GM21390 (cell line): ENCODE measurements around the gene LIFR.

Experiments used
- ATAC-seq: cut with Tn5 transposase; IDR thresholded peaks from one replicate; pipeline ENCODE4 v1.9.1; 2021; ENCODE audit not compliant: unreplicated experiment

The LIFR gene

DNA sequence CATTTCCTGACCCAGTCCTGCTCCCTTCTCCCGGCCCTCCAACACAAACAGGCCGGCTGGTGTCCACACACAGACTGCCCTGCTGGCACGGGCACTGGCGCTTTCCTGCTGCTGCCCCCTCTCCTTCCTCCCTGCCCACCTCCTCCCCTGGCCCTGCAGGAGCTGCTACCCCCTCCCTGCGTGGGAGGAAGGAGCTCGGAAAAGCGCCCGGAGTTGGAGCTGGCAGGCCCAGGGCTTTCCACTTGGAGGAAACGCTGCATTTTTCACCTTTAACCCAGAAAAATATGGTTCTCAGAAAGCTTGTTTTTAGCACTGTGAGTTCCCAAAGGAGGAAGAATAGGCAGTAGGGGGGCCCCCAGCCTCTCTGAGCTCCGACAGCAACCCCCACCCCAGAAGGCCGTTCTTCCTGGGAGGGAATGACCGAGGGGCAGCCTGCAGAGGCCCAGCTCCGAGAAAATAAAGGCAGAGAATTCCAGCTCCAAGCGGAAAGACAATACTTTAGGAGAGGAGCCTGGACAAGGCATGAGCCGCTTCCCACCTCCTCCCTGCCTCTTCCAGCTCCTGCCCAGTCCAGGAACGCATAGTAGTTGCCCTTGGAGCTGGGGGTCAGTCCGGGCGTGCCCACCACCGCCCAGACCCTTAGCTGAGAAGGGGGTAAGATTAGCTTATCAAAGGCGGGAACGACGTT lies 88.9 kb downstream of the LIFR start:
- ATAC-seq, result no peak

DNA sequence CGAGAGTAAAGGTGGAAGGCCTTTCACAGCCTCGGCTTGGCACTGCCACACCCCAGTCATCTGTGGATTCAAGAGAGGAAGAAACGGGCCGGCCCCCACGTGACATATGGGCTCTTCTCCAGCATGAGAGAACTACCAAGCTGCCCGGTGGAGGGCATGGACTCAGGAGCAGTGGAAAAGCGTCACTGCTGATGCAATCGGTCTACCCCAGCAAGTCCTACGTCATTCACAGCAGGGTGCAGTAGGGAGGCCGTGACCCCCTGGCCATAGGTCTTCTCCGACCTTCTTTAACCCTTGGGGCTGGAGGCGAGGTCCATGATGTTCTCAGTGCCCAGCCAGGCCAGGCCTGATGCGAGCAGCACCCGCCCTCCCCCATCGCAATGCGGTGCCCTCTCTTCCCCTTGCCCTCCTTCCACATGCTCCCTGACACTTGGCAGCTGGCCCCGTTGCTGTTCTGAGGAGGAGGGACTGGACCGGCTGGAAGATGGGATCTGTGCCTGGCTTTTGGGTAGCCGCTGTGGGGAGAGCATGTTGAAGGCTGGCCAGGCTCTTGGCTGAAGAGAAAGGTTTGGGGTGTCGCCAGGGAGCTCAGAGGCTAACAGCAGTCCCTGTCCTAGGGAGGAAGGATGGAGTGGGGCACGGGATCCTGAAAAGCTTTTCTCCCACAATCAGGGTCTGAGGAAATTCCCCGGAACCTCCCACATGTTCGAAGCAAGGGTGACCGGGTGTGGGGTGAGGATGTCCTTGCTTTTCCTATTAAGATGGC lies 89.8 kb downstream of the LIFR start:
- no peak for ATAC-seq

DNA sequence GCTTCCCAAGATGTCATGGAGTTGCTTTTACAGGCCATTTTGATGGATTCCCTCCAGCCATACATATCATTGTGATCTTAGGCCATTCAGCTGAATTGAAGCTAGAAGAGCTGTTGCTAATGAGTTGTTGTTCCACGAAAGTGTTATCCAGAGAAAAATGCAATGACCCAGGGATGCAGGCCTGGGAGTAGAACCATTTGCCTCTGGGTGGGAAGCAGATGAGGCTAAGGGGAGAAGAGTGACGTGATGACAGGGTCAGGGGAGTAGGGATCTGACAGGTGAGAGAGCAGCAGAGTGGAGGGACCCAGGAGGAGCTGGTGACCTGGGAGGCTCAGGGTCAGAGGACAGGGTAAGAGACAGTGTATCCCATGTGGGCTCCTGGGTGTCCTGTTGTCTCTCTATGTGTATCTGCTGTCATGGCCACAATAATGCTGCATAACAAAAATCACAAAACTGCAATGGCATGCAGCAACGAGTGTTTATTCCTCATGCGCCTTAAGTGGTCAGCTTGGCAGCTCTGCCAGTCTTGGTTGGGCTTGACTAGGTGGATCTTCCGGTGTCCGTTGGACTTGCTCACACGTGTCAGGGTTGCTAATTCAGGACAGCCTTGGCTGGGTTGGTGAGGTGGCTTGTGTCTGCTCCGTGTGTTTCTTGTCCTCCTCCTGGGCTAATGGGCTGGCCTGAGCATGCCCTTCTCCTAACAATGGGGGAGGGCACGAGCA lies 90.6 kb downstream of the LIFR start:
- ATAC-seq, result no peak

DNA sequence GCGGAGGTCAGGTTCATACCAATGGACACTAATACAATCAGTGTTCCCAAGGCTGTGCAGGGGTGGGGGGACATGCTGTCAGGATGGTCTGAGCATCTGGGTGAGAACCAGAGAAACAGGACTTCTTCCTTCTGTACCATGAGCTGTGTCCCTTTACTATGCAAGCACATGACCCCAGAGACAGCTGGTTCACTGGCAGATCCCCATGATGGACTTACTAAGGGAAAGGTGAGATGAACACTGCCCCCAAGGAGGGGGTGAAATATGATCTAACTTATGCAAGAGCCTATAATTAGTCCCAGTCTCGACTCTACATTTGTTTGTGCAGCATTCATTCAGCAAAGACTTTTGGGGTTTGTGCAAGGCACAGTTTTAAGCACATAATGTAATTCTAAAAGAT lies 91.4 kb downstream of the LIFR start:
- no peak for ATAC-seq

DNA sequence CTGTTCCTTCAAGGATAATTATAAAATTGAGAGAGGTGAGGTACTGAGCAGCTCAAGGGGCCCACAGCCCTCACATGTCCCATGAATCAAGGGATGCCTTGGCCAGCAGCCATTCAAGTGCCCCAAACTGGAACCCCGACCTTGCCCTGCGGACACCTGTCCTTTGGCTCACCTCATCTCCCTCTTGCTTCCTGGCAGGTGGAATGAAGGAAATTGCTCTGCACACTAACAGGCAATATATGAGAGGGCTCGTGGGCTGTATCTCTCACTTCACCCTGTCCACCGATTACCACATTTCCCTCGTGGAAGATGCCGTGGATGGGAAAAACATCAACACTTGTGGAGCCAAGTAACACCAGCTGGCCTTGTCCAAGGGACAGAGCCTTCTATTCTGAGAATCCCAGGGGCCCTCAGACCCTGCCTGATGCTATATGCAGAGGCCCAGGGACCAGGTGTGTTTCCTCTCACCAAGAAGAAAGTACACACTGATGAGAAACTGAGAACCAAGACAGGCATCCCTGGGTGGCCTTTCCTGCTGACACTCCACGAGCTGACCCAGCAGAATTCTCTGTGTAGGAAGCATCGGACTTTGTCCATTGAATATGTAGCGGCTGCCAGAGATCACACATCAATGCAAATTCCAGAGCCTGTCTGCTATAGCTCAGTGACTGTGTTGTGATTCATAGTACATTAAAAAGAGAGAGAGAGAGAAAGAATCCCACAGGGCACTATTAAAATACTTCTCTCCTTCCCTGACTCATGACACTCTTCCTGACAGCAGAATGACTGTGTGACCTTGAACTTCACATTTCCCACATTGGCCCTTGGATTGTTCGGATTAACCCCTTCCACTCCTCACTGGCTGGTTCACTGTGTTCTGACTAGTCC lies 92.6 kb downstream of the LIFR start:
- no peak for ATAC-seq

DNA sequence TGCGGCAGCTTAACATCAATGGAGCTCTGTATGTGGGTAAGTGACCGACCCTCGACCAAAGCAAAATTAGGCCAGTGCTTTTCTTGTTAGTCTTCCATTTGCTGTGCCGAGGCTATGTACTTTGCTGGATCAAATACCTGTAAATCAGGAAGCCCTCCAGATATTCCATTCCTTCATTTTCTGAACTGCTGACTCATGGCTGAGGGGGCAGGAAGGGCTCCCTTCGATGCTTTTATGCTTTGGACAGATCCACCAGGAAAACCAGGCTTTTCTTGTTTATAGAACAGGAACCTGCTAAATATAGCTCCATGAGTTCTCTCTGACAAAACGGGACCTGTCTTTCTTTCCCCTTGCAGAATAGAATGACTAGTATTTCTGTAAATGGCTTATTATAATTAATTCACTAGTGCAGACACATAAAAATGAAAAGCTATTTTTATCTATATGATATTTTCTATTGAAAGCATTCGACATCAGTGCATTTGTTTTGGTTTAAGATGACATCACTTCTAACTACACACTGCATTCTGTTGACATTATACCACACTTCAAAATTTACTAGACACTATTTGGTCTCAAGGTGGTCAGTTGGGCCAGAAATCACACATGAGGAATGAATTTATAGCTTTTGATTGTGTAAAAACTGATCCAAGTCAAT lies 93.3 kb downstream of the LIFR start:
- no peak for ATAC-seq

DNA sequence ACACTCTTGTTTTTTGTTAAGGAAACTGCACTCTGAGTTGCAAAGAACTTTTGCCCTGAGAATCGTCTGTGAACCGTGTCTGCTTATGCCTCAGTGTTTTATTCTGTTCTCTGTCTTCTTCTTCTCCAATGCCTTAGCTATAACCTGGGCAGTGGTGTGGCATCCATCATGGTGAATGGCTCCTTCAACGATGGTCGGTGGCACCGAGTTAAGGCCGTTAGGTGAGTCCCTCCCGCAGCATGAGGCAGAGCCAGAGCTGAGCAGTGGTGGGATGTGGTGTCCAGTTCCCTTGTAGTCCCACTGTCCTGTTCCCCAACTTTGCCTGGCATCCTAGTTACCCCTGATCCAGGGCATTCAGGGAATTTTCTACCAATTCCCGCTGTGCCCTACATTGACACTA lies 98.3 kb downstream of the LIFR start:
- no peak for ATAC-seq

DNA sequence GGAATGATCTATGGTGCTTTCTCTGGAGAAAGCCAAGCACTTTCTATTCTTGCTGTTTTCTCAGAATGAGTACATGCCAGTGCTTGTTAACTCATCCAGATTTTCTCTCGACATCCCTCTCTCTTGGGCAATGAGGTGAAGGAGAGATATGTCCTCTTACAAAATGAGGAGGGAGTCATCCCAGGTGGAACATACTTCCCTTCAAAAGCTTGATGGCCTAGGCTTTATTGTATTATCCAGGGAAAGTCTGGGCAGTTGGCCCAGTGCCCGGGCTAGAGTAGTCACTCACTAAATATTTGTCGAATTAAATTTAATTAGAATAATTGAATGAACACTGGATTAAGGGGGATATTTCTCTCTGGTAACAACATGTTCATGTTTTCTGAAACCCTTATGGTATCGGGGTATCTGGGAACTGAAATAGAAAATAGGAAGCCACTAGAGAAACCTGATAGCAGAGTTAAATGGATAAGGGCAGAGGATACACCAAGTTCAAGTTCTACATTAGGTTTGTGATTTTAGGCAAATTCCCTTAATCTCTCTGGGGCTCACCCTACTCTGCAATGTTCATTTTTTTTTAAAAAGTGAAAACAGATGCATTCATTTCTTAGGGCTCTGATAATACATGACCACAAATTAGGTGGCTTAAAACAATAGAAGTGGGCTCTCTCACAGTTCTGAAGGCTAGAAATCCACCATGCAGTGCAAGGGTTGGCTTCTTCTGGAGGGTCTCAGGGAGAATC lies 99.6 kb downstream of the LIFR start:
- no peak for ATAC-seq

DNA sequence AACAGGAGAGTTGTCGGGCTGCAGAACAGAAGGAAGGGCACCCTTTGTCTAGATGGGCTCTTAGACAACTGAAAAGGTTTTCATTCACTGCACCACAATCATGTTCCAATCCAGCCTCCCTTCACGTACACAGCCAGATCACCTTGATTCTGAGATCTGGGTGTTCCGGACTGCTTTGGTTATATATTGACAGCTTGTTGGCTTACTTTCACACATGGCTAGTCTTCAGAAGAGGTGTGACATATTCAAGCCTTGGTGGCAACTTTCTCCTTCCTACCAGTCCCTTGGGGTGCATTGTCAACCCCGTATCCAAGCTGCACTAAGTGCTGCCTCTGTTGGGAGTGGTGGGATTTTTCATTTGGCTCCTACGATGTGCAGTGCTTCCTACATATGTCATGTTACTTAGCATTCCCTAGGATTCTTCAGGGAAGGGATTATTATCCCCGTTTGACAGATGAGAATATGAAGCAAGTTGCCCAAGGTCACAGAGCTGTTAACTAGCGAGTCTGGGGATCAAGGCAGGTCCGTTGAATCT lies 100.6 kb downstream of the LIFR start:
- ATAC-seq, result no peak

DNA sequence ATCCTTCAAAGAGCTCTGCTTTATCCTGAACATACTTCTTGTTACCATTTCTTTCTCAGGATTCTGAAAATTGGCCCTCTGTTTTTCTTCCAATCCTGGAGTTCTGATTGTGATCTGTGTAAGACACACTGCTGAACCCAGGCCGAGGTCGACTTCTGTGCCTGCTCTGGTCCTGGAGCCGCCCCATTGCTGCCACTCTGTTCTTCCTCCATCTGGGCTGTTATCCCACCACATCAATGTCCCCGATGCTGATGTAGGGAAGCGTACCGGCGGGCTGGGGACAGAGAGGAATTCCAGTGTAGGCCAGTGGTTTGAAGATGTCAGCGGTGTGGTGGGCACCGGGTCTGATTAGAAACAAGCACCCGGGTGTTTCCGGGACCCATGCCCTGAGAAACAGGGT lies 102.5 kb downstream of the LIFR start:
- peak; percentile 1 for ATAC-seq

DNA sequence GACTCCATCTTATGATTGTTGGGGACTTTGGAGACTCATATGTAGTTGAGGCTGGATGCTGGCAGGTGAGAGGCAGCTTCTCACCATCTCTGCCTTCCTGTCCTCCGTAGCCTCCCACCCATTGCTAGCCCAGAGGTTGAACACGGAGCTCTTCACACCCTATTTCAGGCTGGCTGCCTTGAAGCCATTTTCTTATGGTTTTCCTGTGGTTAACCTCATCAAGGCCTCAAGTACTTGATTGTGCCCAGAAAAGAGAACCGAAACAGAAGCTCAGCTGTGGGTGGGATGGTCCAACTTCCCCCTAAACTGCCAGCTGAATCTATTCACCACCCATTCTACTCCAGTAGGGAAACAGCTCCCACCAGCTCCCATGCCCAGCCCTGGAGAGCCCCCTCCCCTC lies 102.9 kb downstream of the LIFR start:
- ATAC-seq, result peak; percentile 99

DNA sequence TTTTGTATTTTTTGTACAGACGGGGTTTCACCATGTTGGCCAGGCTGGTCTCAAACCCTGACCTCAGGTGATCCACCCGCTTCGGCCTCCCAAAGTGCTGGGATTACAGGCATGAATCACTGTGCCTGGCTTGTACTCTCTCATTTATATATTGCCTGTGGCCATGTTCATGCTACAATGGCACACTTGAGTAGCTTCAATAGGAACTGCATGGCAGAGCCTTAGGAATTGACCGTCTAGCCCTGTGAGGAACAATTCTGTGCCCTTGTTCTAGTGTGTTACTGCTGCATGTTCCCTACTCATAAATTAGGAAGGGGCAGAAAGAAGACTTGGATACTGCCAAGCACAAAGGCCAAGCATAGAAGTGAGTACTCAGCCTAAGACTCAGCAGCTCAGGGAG lies 104.2 kb downstream of the LIFR start:
- no peak for ATAC-seq

DNA sequence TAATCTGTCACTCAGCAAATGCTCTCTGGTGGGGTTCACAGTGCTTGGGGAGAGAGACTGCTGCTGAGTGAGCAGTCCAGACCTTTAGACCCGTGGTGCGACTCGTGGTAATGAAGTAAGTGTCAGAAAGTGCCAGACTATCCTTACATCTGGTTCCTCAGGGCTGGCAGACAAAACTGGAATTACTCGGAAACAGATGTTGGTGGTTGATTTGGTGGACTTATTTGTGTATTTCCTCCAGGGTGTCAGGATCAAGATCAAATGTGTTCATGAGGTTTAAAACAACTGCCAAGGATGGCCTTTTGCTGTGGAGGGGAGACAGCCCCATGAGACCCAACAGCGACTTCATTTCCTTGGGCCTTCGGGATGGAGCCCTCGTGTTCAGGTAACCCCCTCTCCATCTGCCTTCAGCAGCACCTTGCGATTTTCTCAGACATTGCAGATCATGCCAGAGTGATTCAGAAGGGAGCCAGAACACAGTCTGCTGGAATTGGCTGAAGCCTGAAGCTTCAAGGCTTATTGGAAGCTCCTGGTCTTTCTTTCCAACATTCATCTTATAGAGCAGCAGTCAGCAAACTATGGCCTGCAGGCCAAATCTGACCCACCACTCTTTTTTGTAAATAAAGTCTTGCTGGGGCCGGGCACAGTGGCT lies 105.2 kb downstream of the LIFR start:
- ATAC-seq, result no peak

DNA sequence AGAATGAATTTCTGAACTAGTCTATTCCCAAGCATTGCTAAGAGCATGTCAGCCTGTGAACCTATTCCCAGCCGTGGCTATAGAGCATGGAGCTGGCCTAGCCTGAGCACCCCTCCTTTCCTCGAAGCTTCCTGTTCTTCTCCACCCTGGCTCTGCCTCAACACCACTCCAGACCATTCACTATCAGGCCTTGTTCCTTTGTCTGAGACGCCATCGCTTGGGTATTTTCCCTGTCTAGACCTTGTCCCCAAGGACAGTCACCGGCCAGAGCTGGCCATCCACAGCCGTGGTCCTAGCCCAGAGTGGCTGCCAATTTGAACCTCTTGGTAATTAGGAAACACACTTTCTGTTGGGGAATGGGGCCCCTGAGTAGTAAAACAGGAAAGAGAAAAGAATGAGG lies 105.8 kb downstream of the LIFR start:
- ATAC-seq, result no peak

DNA sequence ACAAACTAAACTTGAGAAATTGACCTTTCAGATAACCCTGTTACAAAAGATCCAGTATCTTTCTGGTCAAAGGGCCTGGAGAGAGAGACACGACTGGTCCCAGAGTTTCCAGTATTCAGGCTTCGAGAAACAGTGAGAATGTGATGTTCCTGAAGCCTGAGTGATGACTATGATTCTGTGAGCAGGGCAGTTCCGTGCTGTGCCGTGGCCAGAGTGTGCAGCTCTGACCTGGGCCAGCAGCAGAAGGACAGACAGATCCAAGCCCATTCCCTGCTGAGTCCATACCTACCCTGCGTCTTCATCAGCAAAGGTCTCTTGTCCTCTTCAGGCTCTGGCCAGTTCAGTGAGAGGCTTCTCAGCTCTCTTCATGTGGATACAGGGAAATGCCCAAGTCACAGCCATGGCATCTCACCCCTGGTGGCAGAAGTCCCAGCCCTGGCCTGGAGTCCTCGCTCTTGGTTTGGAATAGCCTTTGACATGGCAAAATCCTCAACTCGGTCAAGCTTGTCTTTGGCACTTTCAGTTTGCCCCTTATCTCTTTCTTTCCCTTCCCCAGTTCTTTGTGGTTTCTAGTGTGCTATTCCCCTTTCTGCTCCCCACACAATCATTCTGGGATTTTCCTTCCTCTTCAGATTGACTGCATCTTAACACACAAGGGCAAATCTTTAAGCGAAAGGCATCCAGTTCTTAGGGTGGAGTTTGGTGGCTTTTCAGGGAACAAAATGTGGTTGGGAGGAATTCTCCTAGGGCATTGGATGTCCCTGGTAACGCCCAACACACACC lies 107.7 kb downstream of the LIFR start:
- ATAC-seq, result no peak

DNA sequence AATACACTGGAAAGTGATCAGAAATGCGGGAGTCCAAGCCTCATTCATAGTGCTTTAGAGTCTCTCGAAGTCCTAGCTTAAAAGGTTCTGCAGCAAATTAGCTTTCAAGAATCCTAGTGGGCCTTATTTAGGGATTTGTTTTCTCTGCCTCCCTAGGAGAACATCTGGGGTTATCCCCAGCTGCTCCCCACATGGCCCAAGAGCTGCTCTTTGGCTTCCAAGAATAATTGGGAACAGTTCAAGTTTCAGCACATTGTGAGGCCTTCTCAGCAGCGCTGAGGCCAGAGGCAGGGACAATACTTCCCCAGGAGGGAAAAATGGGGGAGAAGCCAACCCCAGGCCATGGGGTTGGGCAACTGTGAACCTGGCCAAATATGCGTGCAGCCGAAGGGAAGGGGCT lies 108.7 kb downstream of the LIFR start:
- ATAC-seq, result no peak

DNA sequence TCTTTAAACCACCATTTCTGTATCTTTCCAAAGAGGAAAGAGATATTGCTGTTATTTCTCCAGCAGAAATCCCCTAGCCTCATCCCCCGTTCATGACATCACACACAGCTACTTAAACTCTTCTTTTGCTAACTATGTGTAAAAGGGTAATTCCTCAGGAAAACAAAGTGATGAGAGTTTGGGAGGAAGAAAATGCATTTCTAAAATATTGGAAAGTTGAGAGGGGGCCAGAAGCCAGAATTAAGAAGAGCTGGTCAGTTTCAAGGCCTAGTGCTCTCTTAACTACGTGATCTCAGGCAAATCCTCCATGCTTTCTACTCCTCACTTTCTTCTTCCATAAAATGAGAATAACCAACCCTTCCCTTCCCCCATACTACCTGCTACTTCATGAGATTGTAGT lies 109.4 kb downstream of the LIFR start:
- ATAC-seq, result no peak

DNA sequence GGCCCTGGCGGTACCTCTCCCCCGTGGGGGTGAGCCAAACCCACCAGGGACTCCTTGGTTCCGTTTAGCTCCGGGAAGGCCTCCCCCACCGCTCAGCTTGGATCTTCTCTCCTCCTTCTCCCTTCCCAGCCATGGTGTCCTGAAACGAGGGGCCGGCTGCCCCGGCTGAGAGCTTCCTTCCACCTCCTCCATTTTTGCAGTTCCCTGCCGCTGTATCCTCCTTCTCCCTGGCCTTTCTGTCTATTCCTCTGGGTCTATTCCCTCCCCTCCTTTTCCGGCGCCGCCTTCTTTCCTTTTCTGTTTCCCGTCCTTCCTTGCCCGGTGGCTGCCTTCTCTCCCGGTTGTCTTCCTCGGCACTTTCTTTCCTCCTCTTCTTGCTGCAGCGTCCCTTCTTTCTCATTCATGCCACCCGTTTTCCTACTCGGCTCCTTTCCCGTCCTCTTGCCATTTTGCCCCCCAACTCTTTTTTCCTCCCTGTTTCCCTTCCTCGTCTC lies 110.4 kb downstream of the LIFR start:
- no peak for ATAC-seq
